ENCODE measurements around the gene RAB4B.

DNA sequence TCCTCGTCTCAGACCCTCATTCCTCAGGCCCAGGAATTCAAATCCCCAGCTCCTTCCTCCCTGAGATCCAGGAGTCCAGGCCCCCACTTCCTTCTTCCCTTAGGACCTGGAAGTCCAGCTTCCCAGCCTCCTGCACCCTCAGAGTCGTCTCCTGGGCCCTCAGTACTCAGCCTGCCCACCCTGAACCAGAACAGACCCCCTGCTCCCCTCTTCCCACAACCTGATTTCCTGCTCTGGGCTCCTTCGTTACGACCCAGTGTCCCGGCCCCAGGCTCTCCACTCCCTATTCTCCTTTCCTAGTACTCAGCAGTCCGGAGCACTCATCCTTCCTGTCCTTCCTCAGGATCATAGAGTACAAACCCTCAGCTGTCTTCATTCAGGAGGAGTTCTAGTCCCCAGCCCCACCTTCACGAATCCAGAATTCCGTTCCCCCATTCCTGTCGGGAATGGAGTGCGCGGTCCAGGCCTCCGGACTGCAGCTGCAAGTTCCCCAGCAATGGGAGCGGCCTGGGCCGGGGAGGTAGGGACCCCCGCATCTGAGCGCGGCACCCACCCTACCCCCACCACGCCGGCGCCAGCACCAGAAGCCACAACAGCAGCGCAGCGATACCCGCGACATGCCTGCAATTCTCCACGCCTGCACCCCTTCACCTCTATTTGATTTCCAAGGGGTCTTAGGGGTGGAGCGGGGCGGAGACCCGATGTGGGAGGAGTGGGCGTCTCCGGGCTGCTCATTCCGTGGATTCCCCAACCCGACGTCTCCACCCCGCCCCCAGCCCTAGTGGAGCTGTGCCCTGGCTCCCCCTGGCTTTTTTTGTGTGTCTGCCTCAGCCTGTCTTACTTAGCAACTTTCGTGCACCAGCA, 33.7 kb downstream of the RAB4B start:
- TF ChIP-seq, protein P1, sequence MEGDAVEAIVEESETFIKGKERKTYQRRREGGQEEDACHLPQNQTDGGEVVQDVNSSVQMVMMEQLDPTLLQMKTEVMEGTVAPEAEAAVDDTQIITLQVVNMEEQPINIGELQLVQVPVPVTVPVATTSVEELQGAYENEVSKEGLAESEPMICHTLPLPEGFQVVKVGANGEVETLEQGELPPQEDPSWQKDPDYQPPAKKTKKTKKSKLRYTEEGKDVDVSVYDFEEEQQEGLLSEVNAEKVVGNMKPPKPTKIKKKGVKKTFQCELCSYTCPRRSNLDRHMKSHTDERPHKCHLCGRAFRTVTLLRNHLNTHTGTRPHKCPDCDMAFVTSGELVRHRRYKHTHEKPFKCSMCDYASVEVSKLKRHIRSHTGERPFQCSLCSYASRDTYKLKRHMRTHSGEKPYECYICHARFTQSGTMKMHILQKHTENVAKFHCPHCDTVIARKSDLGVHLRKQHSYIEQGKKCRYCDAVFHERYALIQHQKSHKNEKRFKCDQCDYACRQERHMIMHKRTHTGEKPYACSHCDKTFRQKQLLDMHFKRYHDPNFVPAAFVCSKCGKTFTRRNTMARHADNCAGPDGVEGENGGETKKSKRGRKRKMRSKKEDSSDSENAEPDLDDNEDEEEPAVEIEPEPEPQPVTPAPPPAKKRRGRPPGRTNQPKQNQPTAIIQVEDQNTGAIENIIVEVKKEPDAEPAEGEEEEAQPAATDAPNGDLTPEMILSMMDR (conservative IDR thresholded peaks at IDR 0.05 in 1 of 2, IDR thresholded peaks at IDR 0.05 in 1 of 2; ENCODE audit: low read depth in 1 of 2, low read length in 2 of 2): no peak
- no peak for TF ChIP-seq EZH2 (IDR thresholded peaks at IDR 0.05; ENCODE audit: low read length, missing control alignments)
